ENCODE measurements around the gene TMEM44. TPM values are rescaled to one million over a fixed set of nuclear protein-coding genes. Genes with fewer than 3 reads are reported as not detected.

Gene TMEM44
- total RNA-seq, 1 donor from 2014 or later = 3.3 TPM

DNA sequence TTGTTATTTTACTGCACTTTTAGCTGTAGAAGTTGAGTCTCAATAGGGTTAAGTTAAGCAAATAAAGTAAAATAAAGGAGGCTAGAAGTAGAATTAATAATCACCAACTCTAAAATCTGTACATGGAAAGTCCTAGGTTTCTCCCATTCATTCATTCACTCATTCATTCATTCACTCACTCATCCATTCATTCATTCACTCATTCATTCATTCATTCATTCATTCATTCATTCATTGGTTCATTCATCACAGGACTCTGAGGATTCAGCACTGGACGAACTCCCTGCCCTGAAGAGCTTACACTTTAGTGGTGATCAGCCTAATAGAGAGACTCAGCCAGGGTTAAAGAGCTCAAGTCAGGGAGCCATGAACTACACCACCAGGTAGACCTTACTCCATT, 43.3 kb upstream of the TMEM44 start:
- ATAC-seq (ENCODE audit: low read depth) (no peak), DNase-seq (no peak)
- Mint-ChIP-seq H3K4me3 (no peak overlapping the region), H3K27me3 (peaks cover 6% of the 10 kb centered on the region), H3K4me1 (peaks cover 7% of the 10 kb centered on the region), H3K9me3 (no peaks in the 10 kb centered on the region), H3K36me3 (ENCODE audit: low read depth) (peaks cover 10% of the 10 kb centered on the region), H3K27ac (no peak overlapping the region)
- TF ChIP-seq, protein P1, sequence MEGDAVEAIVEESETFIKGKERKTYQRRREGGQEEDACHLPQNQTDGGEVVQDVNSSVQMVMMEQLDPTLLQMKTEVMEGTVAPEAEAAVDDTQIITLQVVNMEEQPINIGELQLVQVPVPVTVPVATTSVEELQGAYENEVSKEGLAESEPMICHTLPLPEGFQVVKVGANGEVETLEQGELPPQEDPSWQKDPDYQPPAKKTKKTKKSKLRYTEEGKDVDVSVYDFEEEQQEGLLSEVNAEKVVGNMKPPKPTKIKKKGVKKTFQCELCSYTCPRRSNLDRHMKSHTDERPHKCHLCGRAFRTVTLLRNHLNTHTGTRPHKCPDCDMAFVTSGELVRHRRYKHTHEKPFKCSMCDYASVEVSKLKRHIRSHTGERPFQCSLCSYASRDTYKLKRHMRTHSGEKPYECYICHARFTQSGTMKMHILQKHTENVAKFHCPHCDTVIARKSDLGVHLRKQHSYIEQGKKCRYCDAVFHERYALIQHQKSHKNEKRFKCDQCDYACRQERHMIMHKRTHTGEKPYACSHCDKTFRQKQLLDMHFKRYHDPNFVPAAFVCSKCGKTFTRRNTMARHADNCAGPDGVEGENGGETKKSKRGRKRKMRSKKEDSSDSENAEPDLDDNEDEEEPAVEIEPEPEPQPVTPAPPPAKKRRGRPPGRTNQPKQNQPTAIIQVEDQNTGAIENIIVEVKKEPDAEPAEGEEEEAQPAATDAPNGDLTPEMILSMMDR (IDR thresholded peaks at IDR 0.05) = no peak
- intact Hi-C loops (cut with micrococcal nuclease) = no loop called here
- CTCF ChIA-PET = no interaction called here
- POLR2A ChIA-PET = no interaction called here

DNA sequence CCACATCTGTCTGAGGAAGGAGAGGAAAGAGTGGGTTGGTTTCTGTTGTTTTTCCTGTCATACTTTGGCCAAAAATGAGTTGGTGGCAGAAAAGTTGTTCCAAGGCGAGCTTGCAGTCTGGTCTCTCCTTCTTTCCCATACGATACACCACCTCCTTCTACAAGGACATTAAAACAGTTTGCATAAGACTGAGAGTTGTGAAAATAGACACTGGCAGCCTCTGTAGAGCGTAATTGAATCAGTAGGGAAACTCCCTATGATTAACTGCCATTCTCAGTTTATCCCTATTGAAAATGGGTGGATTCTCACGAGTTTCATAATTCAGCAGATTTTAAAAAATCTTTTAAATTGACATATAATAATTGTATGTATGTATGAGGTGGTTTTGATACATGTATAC, 42.5 kb upstream of the TMEM44 start:
- intact Hi-C loops (cut with micrococcal nuclease) = no loop called here
- TF ChIP-seq, protein P1 (IDR thresholded peaks at IDR 0.05) = no peak
- ATAC-seq (ENCODE audit: low read depth) (no peak), DNase-seq (no peak)
- Mint-ChIP-seq H3K36me3 (ENCODE audit: low read depth) (peaks cover 13% of the 10 kb centered on the region), H3K9me3 (no peaks in the 10 kb centered on the region), H3K27ac (no peak overlapping the region), H3K4me1 (peaks cover 15% of the 10 kb centered on the region), H3K4me3 (no peak overlapping the region), H3K27me3 (peaks cover 6% of the 10 kb centered on the region)
- ChIA-PET POLR2A (interaction anchor here (5.6 kb wide), 1 partner anchor 9 kb away, joined by 127 read pairs; the partner anchor contains the start of gene FAM43A), CTCF (interaction anchor here (0.8 to 1.8 kb wide), 2 partner anchors 575 to 585 kb away, joined by 3 to 4 read pairs; no protein-coding TSS in a partner anchor)

DNA sequence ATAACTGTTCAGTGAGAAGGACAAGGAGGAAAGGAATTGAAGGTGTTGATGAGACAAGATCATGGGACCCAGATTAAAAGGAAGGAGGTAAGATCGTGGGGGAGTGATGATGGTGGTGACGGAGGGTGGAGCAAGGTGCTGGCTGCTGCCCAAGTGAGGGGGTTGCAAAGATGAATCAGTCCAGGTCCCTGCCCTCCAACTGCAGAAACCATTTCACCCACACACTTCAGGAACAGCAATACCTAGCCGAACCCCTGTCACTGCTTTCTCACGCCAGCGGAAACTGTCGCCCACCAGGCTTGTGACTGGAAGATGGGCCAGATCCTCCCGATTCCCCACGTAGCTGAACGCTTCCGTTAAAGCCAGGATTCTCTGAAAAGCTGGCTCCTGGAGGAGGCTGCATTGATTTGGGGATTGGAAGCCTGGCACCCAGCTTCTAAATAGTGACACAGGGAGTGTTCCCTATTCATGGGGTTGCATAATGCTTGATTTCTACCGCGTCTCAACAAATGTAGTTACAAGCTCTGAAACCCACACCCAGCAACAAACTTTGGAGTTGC, 41.9 kb upstream of the TMEM44 start:
- intact Hi-C loops (cut with micrococcal nuclease) = no loop called here
- Mint-ChIP-seq H3K4me3 (no peak overlapping the region), H3K27ac (no peak overlapping the region), H3K4me1 (peaks cover 19% of the 10 kb centered on the region), H3K27me3 (peaks cover 6% of the 10 kb centered on the region), H3K9me3 (no peaks in the 10 kb centered on the region), H3K36me3 (ENCODE audit: low read depth) (peaks cover 13% of the 10 kb centered on the region)
- ChIA-PET CTCF (interaction anchor here (0.8 to 1.8 kb wide), 3 partner anchors 7 to 586 kb away, joined by 3 to 9 read pairs (median 4); no protein-coding TSS in a partner anchor), POLR2A (interaction anchor here (5.6 kb wide), 1 partner anchor 10 kb away, joined by 127 read pairs; the partner anchor contains the start of gene FAM43A)
- TF ChIP-seq, protein P1 (IDR thresholded peaks at IDR 0.05) = no peak
- ATAC-seq (ENCODE audit: low read depth) (no peak), DNase-seq (no peak)

DNA sequence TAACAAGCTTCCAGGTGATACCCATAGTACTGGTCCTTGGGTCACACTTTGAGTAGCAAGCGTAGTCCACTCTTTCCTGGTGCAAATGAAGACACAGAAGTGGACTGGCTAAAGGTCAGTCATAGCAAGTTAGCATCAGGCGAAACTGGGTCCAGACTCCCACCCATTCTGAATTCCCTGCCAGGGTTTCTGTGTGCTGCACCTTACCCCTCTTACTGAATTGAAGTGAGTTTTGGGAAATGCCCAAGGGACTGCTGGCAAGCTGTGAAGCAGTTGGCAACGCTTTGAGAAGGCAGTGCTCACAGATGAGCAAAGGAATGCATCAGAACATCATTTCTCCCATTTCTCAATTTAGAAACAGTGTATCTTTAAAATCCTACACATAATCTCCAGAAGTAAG, 40.5 kb upstream of the TMEM44 start:
- no peak for ATAC-seq (ENCODE audit: low read depth)
- DNase-seq = no peak
- TF ChIP-seq, protein P1 (IDR thresholded peaks at IDR 0.05) = no peak
- peaks cover 6% of the 10 kb centered on the region for H3K27me3 Mint-ChIP-seq
- POLR2A ChIA-PET = interaction anchor here (5.6 kb wide), 1 partner anchor 11 kb away, joined by 127 read pairs; the partner anchor contains the start of gene FAM43A
- H3K27ac Mint-ChIP-seq = no peak overlapping the region
- H3K9me3 Mint-ChIP-seq = no peaks in the 10 kb centered on the region
- peaks cover 24% of the 10 kb centered on the region for H3K36me3 Mint-ChIP-seq (ENCODE audit: low read depth)
- H3K4me1 Mint-ChIP-seq = peaks cover 19% of the 10 kb centered on the region
- intact Hi-C loops (cut with micrococcal nuclease) = loop anchor here (2.0 kb wide), 3 partner anchors 13 to 1233 kb away; partner anchors contain the start of gene ACAP2
- H3K4me3 Mint-ChIP-seq = peak overlapping the region; percentile 11
- CTCF ChIA-PET = interaction anchor here (0.9 to 3.7 kb wide), 6 partner anchors 9 to 597 kb away, joined by 3 to 38 read pairs (median 4); partner anchors contain the start of genes FAM43A and XXYLT1

DNA sequence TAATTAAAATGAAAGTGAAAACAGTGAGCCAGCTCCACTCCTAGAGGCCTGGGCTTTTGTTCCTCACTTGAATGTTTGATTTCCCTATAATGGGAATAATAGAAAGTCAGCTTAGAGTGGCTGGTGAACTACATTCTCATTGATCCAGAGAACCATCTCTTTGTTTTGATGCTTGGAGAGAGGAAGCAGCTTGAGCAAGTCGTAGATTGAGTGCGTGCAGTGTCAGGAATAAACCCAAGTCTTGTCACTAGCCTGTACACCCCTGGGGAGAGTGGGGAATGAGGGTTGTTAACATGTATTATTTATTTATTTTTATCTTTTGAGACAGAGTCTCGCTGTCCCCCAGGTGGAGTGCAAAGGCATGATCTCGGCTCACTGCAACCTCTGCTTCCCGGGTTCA, 39.7 kb upstream of the TMEM44 start:
- H3K9me3 Mint-ChIP-seq = no peaks in the 10 kb centered on the region
- H3K27me3 Mint-ChIP-seq = peaks cover 6% of the 10 kb centered on the region
- POLR2A ChIA-PET = interaction anchor here (0.7 to 5.6 kb wide), 16 partner anchors 12 to 1234 kb away, joined by 3 to 127 read pairs (median 6); partner anchors contain the start of genes FAM43A, PPP1R2 and XXYLT1
- H3K4me1 Mint-ChIP-seq = peaks cover 19% of the 10 kb centered on the region
- peak overlapping the region; percentile 99 for H3K4me3 Mint-ChIP-seq
- TF ChIP-seq, protein P1 (IDR thresholded peaks at IDR 0.05) = no peak
- ATAC-seq (ENCODE audit: low read depth) (no peak), DNase-seq (no peak)
- H3K27ac Mint-ChIP-seq = peak overlapping the region; percentile 99
- peaks cover 33% of the 10 kb centered on the region for H3K36me3 Mint-ChIP-seq (ENCODE audit: low read depth)
- CTCF ChIA-PET = interaction anchor here (1.0 to 4.2 kb wide), 9 partner anchors 10 to 769 kb away, joined by 3 to 88 read pairs (median 24); partner anchors contain the start of genes FAM43A and XXYLT1
- intact Hi-C loops (cut with micrococcal nuclease) = loop anchor here (1.0 to 2.0 kb wide), 8 partner anchors 14 to 1234 kb away; partner anchors contain the start of genes ACAP2, PPP1R2, TMEM44 and XXYLT1
